NCI-H2029 (cell line): ENCODE measurements around the gene SYT10.
"Not testable (repeated sequence)": the region's sequence is repeated elsewhere in the genome, so short reads cannot be mapped to it uniquely, and the experiment has no call there.

Source experiments
- DNase-seq: peaks from one replicate; lab custom pipeline; 2025; lab: John Stamatoyannopoulos, UW

SYT10 gene

GRCh38 chr12:33349791-33350190, 89.8 kb downstream of the SYT10 start:
- no peak for DNase-seq

- DNase-seq: not testable (repeated sequence)
Observed at GRCh38 chr12:33331961-33332398, 107.6 kb downstream of the SYT10 start.

DNA sequence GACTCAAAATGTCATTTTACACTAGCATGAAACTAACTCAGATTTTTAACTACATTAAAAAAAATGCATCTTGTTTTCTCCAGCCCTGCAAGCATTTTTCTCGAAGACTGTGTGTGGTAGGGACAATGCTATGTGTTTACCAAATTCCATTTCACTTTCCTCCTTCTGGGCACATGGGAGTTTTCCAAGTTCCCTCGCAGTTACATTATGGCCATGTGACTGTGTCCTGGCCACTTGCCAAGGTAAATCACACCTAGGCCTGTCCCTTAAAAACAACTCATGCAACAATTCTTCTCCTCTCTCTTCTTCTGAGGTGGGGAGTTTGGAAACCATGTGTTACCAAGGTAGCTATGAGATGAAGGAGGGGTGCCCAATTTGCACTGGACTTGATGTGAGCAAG, 108.7 kb downstream of the SYT10 start:
- no peak for DNase-seq
